Calu3 (cell line): ENCODE results near the gene CYP24A1. TPM values are rescaled to one million over a fixed set of nuclear protein-coding genes. Genes with fewer than 3 reads are reported as not detected.

Experiments
- BruUV-seq: library from RNA; stranded (reverse); fragments of 400-500 nt; replicated peaks from 2 replicates; lab custom pipeline; 2021; lab: Mats Ljungman, UMichigan
- CTCF ChIA-PET: fragments of 300-600 bp; sonication (Branson Sonifier 250); formaldehyde crosslinking; loops from one replicate; lab custom pipeline; 2022; ENCODE audit warnings: antibody characterized with exemption; lab: Charles Lee
- DNase-seq: peaks from one replicate; pipeline ENCODE4 v3.0.0; 2022
- H3K27ac Mint-ChIP-seq: one replicate; pipeline ENCODE4 v1.8.0; 2022; ENCODE audit warnings: mixed read lengths; ENCODE audit not compliant: unreplicated experiment
- H3K27me3 Mint-ChIP-seq: one replicate; pipeline ENCODE4 v1.8.0; 2022; ENCODE audit warnings: mixed read lengths; ENCODE audit not compliant: unreplicated experiment
- H3K36me3 Mint-ChIP-seq: one replicate; pipeline ENCODE4 v1.8.0; 2022; ENCODE audit warnings: mild to moderate bottlenecking, moderate library complexity, mixed read lengths; ENCODE audit not compliant: insufficient read depth, unreplicated experiment
- H3K4me1 Mint-ChIP-seq: one replicate; pipeline ENCODE4 v1.8.0; 2022; ENCODE audit warnings: mild to moderate bottlenecking, low read depth, mixed read lengths; ENCODE audit not compliant: unreplicated experiment
- H3K4me3 Mint-ChIP-seq: one replicate; pipeline ENCODE4 v1.8.0; 2022; ENCODE audit warnings: mild to moderate bottlenecking, low read depth, moderate library complexity, mixed read lengths; ENCODE audit not compliant: unreplicated experiment
- H3K9me3 Mint-ChIP-seq: one replicate; pipeline ENCODE4 v1.8.0; 2022; ENCODE audit warnings: low read depth, mixed read lengths; ENCODE audit not compliant: unreplicated experiment
- intact Hi-C: fragments of 100-400 bp; cut with micrococcal nuclease; formaldehyde crosslinking; loops from one replicate; pipeline ENCODE4 v1.10.0; 2022; ENCODE audit not compliant: unreplicated experiment
- total RNA-seq: library from RNA; stranded (reverse); gene quantifications from 2 replicates; pipeline ENCODE4 v1.2.3, GENCODE V29; 2022
- TF ChIP-seq, protein P1 (sequence below): fragments of 200-600 bp; IDR thresholded peaks from one replicate; pipeline ENCODE4 v1.8.0; 2022; ENCODE audit warnings: antibody characterized with exemption; ENCODE audit not compliant: unreplicated experiment

The CYP24A1 gene
- total RNA-seq, 1 experiment from 2014 or later, result 665 TPM

DNA sequence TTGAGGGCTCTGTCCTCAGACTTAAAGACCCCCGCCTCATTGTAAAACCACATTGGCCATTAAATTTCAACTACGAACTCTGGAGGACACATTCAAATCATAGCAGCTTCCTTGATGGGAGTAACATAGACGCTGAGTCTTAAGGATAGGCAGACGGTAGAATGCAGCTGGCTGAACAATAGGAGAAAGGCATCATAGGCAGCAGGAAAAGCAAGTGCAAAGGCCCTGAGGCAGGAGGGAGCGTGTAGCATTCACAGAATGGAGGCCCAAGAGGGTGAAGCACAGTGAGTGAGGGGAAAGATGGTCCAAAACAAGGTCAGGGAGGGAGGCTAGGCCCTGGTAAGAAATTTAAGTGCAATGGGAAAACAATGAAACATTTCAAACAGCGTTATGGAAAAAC lies 25.5 kb upstream of the CYP24A1 start:
- intact Hi-C loops, result loop anchor here (2.0 kb wide), 2 partner anchors 66 to 256 kb away; no protein-coding TSS in a partner anchor
- Mint-ChIP-seq H3K4me3 (no peak overlapping the region), H3K36me3 (peaks cover 6% of the 10 kb centered on the region), H3K9me3 (no peaks in the 10 kb centered on the region), H3K27me3 (no peaks in the 10 kb centered on the region), H3K4me1 (peaks cover 71% of the 10 kb centered on the region), H3K27ac (no peak overlapping the region)
- DNase-seq, result no peak
- no TSS peak for BruUV-seq
- CTCF ChIA-PET, result interaction anchor here (0.7 to 4.0 kb wide), 4 partner anchors 9 to 446 kb away, joined by 3 to 36 read pairs (median 6); partner anchors contain the start of gene PFDN4
- TF ChIP-seq, protein P1, sequence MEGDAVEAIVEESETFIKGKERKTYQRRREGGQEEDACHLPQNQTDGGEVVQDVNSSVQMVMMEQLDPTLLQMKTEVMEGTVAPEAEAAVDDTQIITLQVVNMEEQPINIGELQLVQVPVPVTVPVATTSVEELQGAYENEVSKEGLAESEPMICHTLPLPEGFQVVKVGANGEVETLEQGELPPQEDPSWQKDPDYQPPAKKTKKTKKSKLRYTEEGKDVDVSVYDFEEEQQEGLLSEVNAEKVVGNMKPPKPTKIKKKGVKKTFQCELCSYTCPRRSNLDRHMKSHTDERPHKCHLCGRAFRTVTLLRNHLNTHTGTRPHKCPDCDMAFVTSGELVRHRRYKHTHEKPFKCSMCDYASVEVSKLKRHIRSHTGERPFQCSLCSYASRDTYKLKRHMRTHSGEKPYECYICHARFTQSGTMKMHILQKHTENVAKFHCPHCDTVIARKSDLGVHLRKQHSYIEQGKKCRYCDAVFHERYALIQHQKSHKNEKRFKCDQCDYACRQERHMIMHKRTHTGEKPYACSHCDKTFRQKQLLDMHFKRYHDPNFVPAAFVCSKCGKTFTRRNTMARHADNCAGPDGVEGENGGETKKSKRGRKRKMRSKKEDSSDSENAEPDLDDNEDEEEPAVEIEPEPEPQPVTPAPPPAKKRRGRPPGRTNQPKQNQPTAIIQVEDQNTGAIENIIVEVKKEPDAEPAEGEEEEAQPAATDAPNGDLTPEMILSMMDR, result no peak

DNA sequence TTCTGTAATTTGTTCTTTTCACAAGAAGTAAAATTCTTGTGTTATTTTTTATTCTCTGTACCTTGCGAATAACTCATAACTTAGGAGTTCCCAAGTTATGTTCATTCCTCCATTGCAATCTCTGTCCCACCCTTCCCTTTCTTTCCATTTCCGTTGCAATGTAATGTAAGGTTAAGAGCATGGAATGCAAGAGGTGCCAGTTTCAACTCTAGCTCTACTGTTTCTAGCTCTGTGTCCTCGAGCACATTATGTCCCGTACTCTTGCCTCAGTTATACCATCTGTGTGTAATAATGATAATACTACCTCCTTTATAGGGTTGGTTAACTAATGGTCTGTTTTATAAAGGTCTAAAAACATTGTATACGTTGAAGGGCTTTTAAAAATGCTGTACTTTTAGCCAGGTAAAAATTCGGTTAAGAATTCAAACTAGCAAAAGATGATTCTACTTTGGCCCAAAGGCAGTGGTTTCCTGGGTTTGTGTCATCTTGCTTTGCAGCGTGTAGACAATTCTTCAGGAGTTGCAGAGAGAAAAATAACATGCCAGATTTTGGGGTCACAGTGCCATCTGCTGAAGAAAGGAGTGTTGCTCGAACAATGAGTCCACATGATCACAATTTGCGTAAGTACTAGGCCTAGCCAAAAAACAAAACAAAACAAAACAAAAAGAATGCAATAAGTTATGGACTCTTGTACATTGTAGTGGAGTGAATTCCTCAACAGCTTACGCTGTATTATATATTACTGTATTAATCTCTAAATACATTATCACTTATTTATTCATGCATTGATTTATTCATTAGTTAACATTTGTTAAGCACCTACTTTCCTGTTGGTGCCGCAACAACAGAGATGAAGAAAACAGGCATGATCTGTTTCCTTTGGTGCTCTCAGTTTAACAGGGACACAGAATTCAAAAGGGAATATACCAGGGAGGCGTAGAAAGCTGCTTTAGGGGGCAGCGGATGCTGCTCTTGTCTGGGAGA lies 24.1 kb upstream of the CYP24A1 start:
- no TSS peak for BruUV-seq
- intact Hi-C loops, result loop anchor here (1.0 to 2.0 kb wide), 3 partner anchors 65 to 255 kb away; no protein-coding TSS in a partner anchor
- no peaks in the 10 kb centered on the region for H3K27me3 Mint-ChIP-seq
- DNase-seq, result peak; percentile 74
- CTCF ChIA-PET, result interaction anchor here (0.7 to 4.0 kb wide), 9 partner anchors 22 to 127 kb away, joined by 3 to 36 read pairs (median 3); no protein-coding TSS in a partner anchor
- peaks cover 6% of the 10 kb centered on the region for H3K36me3 Mint-ChIP-seq
- H3K27ac Mint-ChIP-seq, result peak overlapping the region; percentile 30
- no peak overlapping the region for H3K4me3 Mint-ChIP-seq
- TF ChIP-seq, protein P1, result peak; percentile 60
- H3K4me1 Mint-ChIP-seq, result peaks cover 78% of the 10 kb centered on the region
- no peaks in the 10 kb centered on the region for H3K9me3 Mint-ChIP-seq

DNA sequence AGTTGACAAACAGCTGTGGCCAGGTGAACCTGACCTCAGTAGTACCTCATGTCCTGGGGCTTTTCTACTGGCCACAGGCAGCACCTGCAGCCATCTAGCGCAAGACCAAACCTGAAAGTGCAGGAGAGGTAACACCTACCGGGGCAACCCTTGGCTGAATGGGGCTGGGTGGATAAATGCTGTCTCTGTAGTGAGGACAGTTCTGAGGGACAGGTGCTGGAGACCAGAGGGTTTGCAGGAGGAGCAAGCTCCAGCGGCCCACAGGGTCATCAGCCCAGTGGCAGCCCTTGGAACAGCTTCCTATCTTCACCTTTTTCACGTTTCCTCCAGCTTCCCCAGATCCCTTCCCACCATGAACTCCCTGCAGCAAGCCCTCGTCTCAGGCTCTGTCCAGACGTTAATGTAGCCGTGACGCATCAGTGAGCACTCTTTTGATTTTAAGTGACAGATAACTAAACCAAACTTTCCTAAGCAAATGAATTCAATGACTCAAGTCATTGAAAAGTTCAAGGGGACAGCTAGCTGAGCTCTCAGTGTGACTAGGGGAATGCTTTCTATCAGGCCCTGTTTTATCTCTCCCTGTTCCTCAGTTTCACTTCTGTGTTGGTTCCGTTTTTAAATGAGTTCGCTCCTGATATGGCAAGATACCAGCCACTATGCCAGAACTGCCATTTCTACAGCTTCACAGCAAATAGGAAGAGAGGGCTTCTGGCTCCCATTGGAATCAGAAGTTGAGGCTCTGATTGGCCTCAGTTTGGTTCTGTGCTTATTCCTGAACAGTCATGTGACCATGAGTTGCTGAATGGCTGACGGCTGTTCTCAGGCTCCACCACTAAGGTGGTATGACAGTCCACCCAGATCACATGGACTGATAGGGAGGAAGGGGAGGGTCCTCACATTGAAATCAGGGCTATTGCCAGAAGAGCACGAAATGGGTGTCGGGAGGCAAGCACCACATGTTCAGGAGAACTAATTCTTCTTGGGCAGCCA lies 22.0 kb upstream of the CYP24A1 start:
- TF ChIP-seq, protein P1, result no peak
- Mint-ChIP-seq H3K27me3 (no peaks in the 10 kb centered on the region), H3K4me1 (peaks cover 62% of the 10 kb centered on the region), H3K27ac (no peak overlapping the region), H3K36me3 (peaks cover 6% of the 10 kb centered on the region), H3K9me3 (no peaks in the 10 kb centered on the region), H3K4me3 (no peak overlapping the region)
- CTCF ChIA-PET, result interaction anchor here (0.6 to 1.6 kb wide), 6 partner anchors 20 to 99 kb away, joined by 3 to 5 read pairs (median 4); no protein-coding TSS in a partner anchor
- intact Hi-C loops, result no loop called here
- no TSS peak for BruUV-seq
- DNase-seq, result no peak
